GM12878 (cell line): ENCODE measurements around the gene SLC4A9. TPM values are rescaled to one million over a fixed set of nuclear protein-coding genes. Genes with fewer than 3 reads are reported as not detected.

Experiments used
- ATAC-seq: fragments of 200-7000 bp; cut with Tn5 transposase; 3 replicates; pipeline ENCODE4 v1.9.1; 2020; ENCODE audit warnings: mild to moderate bottlenecking, moderate library complexity
- BruUV-seq: library from RNA; stranded (reverse); fragments of 400-500 nt; replicated peaks from 2 replicates; lab custom pipeline; 2021; lab: Mats Ljungman, UMichigan
- CTCF ChIA-PET: fragments of 300-600 bp; sonication (Branson Sonifier 250); formaldehyde crosslinking; extraction: SDS; loops from one replicate; lab custom pipeline; 2021; ENCODE audit warnings: inconsistent platforms; lab: Yijun Ruan, JAX
- POLR2A ChIA-PET: fragments of 350-600 bp; formaldehyde crosslinking; extraction: SDS; loops from one replicate; lab custom pipeline; 2021; ENCODE audit warnings: inconsistent platforms; lab: Charles Lee
- RAD21 ChIA-PET: fragments of 300-600 bp; sonication (Branson Sonifier 250); formaldehyde crosslinking; loops from one replicate; lab custom pipeline; 2023; ENCODE audit warnings: antibody characterized with exemption; ENCODE audit not compliant: unreplicated experiment; lab: Charles Lee
- SMC1A ChIA-PET: fragments of 300-600 bp; sonication (Branson Sonifier 250); formaldehyde crosslinking; loops from one replicate; lab custom pipeline; 2023; ENCODE audit not compliant: unreplicated experiment, uncharacterized antibody; lab: Charles Lee
- DNase-seq: peaks from one replicate; pipeline ENCODE4 v3.0.0-alpha.2; 2011; ENCODE audit warnings: low read depth, low spot score
- FAIRE-seq: peaks from 3 replicates; lab custom pipeline; 2011; peaks lifted over from hg19 to GRCh38; lab: Jason Lieb, UNC
- H2AFZ ChIP-seq: 2 replicates; pipeline ENCODE4 v1.6.0; 2011; ENCODE audit warnings: low read depth, low read length, control low read depth; ENCODE audit not compliant: control insufficient read depth
- H3K27ac ChIP-seq: 2 replicates; pipeline ENCODE4 v1.5.1; 2011; ENCODE audit warnings: control low read depth; ENCODE audit not compliant: control insufficient read depth, insufficient read depth
- H3K27me3 ChIP-seq, 2 experiments: replicated peaks in 1 of 2; 2 replicates each; pipeline versions ENCODE4 v1.6.0 to v1.6.1; 2011; ENCODE audit warnings: low read length in 1 of 2; ENCODE audit not compliant: control insufficient read depth in 2 of 2, insufficient read depth in 2 of 2
- H3K36me3 ChIP-seq, 2 experiments: 2 replicates each; pipeline ENCODE4 v1.5.1; 2011; ENCODE audit warnings: low read length in 1 of 2; ENCODE audit not compliant: control insufficient read depth in 2 of 2, insufficient read depth in 2 of 2
- H3K4me1 ChIP-seq: 2 replicates; pipeline ENCODE4 v1.6.1; 2011; ENCODE audit warnings: mild to moderate bottlenecking, low read length, moderate library complexity, mixed read lengths; ENCODE audit not compliant: control insufficient read depth, insufficient read depth
- H3K4me2 ChIP-seq: 2 replicates; pipeline ENCODE4 v1.6.0; 2011; ENCODE audit warnings: control low read depth; ENCODE audit not compliant: control insufficient read depth, insufficient read depth
- H3K4me3 ChIP-seq: fragments of 200-600 bp; sonication (generic); 2 replicates; pipeline ENCODE4 v1.5.1; 2016
- H3K79me2 ChIP-seq: 2 replicates; pipeline ENCODE4 v1.6.0; 2011; ENCODE audit warnings: low read length; ENCODE audit not compliant: control insufficient read depth, insufficient read depth
- H3K9ac ChIP-seq: 2 replicates; pipeline ENCODE4 v1.8.0; 2011; ENCODE audit warnings: low read length, control low read depth, mixed read lengths; ENCODE audit not compliant: control insufficient read depth, insufficient read depth
- H3K9me3 ChIP-seq: replicated peaks from 3 replicates; pipeline ENCODE4 v1.5.1; 2011; ENCODE audit warnings: mild to moderate bottlenecking, low read length; ENCODE audit not compliant: control insufficient read depth, insufficient read depth
- H4K20me1 ChIP-seq: 2 replicates; pipeline ENCODE4 v1.6.0; 2011; ENCODE audit not compliant: control insufficient read depth, insufficient read depth
- E2F4 ChIP-seq: IDR thresholded peaks from 2 replicates; pipeline ENCODE4 v1.6.1; 2012; ENCODE audit warnings: low read depth, low read length, improper control_type of control experiment
- NRF1 ChIP-seq: conservative IDR thresholded peaks from 2 replicates; pipeline ENCODE4 v1.6.1; 2011; ENCODE audit warnings: mild to moderate bottlenecking, low read depth, low read length, improper control_type of control experiment
- REST ChIP-seq: IDR thresholded peaks from 2 replicates; pipeline ENCODE4 v1.6.1; 2012; ENCODE audit warnings: mild to moderate bottlenecking, low read depth, low read length
- ZNF217 ChIP-seq: fragments of 450-650 bp; IDR thresholded peaks from 2 replicates; pipeline ENCODE4 v1.6.1; 2017; ENCODE audit warnings: antibody characterized with exemption, mild to moderate bottlenecking
- ZNF24 ChIP-seq: fragments of 450-650 bp; IDR thresholded peaks from 2 replicates; pipeline ENCODE4 v1.6.1; 2017; ENCODE audit warnings: antibody characterized with exemption, mild to moderate bottlenecking
- ZNF592 ChIP-seq: fragments of 450-650 bp; IDR thresholded peaks from 2 replicates; pipeline ENCODE4 v1.6.1; 2017; ENCODE audit warnings: mild to moderate bottlenecking, moderate library complexity
- WGBS: methylation state at CpG from one replicate; pipeline ENCODE4 v1.1.6; 2016; ENCODE audit warnings: low lambda C conversion rate; ENCODE audit not compliant: insufficient replicate concordance, insufficient coverage; ENCODE audit errors: missing lambda C conversion rate; 5-methylcytosine and 5-hydroxymethylcytosine counted together
- in situ Hi-C: fragments of 300-500 bp; cut with MboI; formaldehyde crosslinking; loops from 9 replicates; pipeline ENCODE4 v1.14.3; 2018; ENCODE audit warnings: mixed read lengths
- intact Hi-C: fragments of 100-400 bp; cut with micrococcal nuclease; formaldehyde crosslinking; loops from one replicate; pipeline ENCODE4 v1.14.2; 2022; ENCODE audit not compliant: unreplicated experiment
- polyA plus RNA-seq, 11 experiments: library from polyadenylated mRNA; depleted of rRNA in 4 of 11; unstranded in 6 of 11; stranded (reverse) in 5 of 11; fragments of >200 nt; fragmentation: Nextera tagmentation in 4 of 11; fragmentation: Illumina TruSeq in 1 of 11; extraction: Ambion mirVana in 4 of 11; extraction: Trizol in 1 of 11; gene quantifications; 1 replicate in 1 of 11; 2 replicates in 10 of 11; pipeline versions ENCODE4 v1.2.1 to v1.2.3, GENCODE V29; 2011 to 2016; ENCODE audit warnings: inconsistent platforms in 2 of 11, missing spikeins in 2 of 11, low read depth in 1 of 11
- total RNA-seq, 4 experiments: library from RNA; depleted of rRNA in 3 of 4; stranded (reverse); fragments of >200 nt in 3 of 4; fragmentation: Illumina TruSeq in 1 of 4; extraction: Trizol in 1 of 4; gene quantifications; 2 replicates each; pipeline versions ENCODE4 v1.2.1 to v1.2.3, GENCODE V29; 2013 to 2021

SLC4A9 gene
- total and polyA plus RNA-seq, 10 of the 15 experiments (the other 5 are each of a cell fraction or from before 2014, with no cell fraction given), result 0.03 to 0.05 (median 0.05) TPM; not detected in 7

- Histone ChIP-seq H3K27me3 (no peaks in the 10 kb centered on the region), H3K9ac (no peak overlapping the region), H3K4me3 (no peak overlapping the region), H3K4me2 (no peak overlapping the region), H3K79me2 (no peaks in the 10 kb centered on the region), H4K20me1 (no peaks in the 10 kb centered on the region), H3K9me3 (no peaks in the 10 kb centered on the region), H3K36me3 (no peaks in the 10 kb centered on the region), H2AFZ (no peak overlapping the region), H3K4me1 (peaks cover 11% of the 10 kb centered on the region), H3K27ac (no peak overlapping the region)
- in situ Hi-C loops (no loop called here), intact Hi-C loops (loop anchor here (5.0 kb wide), 1 partner anchor 178 kb away; the partner anchor contains the start of gene CYSTM1)
- no peak for FAIRE-seq
- TF ChIP-seq ZNF217 (no peak), REST (no peak), NRF1 (no peak), ZNF592 (no peak), E2F4 (no peak), ZNF24 (no peak)
- no peak for ATAC-seq
- ChIA-PET CTCF (interaction anchor here (0.6 to 16.9 kb wide), 13 partner anchors 8 to 364 kb away, joined by 3 to 774 read pairs (median 3); partner anchors contain the start of genes HBEGF and PFDN1), RAD21 (interaction anchor here (0.6 to 6.0 kb wide), 5 partner anchors 9 to 116 kb away, joined by 3 to 46 read pairs (median 7); partner anchors contain the start of gene HBEGF), POLR2A (no interaction called here), SMC1A (interaction anchor here (12.2 kb wide), 1 partner anchor 109 kb away, joined by 345 read pairs; no protein-coding TSS in a partner anchor)
- no TSS peak for BruUV-seq
- no peak for DNase-seq
- WGBS, result 76% methylated on average over 7 of the region's 7 CpGs
Observed at GRCh38 chr5:140355546-140355945, 4.4 kb upstream of the SLC4A9 start.
